OCI-LY3 (cell line): ENCODE data around the gene ANKRD11.
"Not testable (repeated sequence)": the region's sequence is repeated elsewhere in the genome, so short reads cannot be mapped to it uniquely, and the experiment has no call there.

Source experiments
- H2AFZ ChIP-seq: fragments of 200-600, 300-600 bp; shearing (Covaris generic); 2 replicates; pipeline ENCODE4 v1.6.0; 2014; ENCODE audit warnings: antibody characterized with exemption, low read depth, low read length
- H3K27ac ChIP-seq: fragments of 200-600, 300-600 bp; sonication (generic); 2 replicates; pipeline ENCODE4 v1.5.1; 2014; ENCODE audit warnings: mild to moderate bottlenecking, low read length, moderate library complexity, mixed read lengths
- H3K27me3 ChIP-seq: fragments of 200-600, 300-600 bp; sonication (generic); 2 replicates; pipeline ENCODE4 v1.6.1; 2014; ENCODE audit warnings: low read depth, low read length, mixed read lengths
- H3K36me3 ChIP-seq: fragments of 200-600, 300-600 bp; sonication (generic); replicated peaks from 2 replicates; pipeline ENCODE3; 2014; ENCODE audit warnings: low read depth, low read length, mixed read lengths
- H3K4me1 ChIP-seq: fragments of 300-600, 200-600 bp; sonication (generic); 2 replicates; pipeline ENCODE4 v1.6.1; 2014; ENCODE audit warnings: low read length, mixed read lengths
- H3K4me2 ChIP-seq: fragments of 200-600, 300-600 bp; sonication (generic); 2 replicates; pipeline ENCODE4 v1.6.1; 2014; ENCODE audit warnings: low read length, mixed read lengths
- H3K4me3 ChIP-seq: fragments of 300-600, 200-600 bp; sonication (generic); 2 replicates; pipeline ENCODE4 v1.5.1; 2014; ENCODE audit warnings: antibody characterized with exemption, mild to moderate bottlenecking, low read length, moderate library complexity
- H3K79me2 ChIP-seq: fragments of 300-600, 200-600 bp; shearing (Covaris generic); 2 replicates; pipeline ENCODE4 v1.6.1; 2014; ENCODE audit warnings: mild to moderate bottlenecking, low read length, mixed read lengths
- H3K9ac ChIP-seq: fragments of 300-600, 200-600 bp; shearing (Covaris generic); 2 replicates; pipeline ENCODE4 v1.6.0; 2014; ENCODE audit warnings: mild to moderate bottlenecking, low read length, moderate library complexity
- H3K9me3 ChIP-seq: fragments of 200-600, 300-600 bp; shearing (Covaris generic); 2 replicates; pipeline ENCODE4 v1.6.1; 2014; ENCODE audit warnings: low read length, mixed read lengths; ENCODE audit not compliant: insufficient read depth
- H4K20me1 ChIP-seq: fragments of 200-600, 300-600 bp; sonication (generic); 2 replicates; pipeline ENCODE4 v1.6.1; 2016; ENCODE audit warnings: low read length, mixed read lengths; ENCODE audit not compliant: insufficient read depth
- CTCF ChIP-seq: fragments of 200-600, 300-600 bp; sonication (generic); IDR thresholded peaks from 2 replicates; pipeline ENCODE4 v1.5.1; 2014; ENCODE audit warnings: antibody characterized with exemption, low read length, low read depth
- EZH2phosphoT487 ChIP-seq: fragments of 200-600 bp; shearing (Covaris generic); IDR thresholded peaks from 2 replicates; pipeline ENCODE4 v1.6.1; 2018; ENCODE audit warnings: antibody characterized with exemption, mixed run types, low read depth

ANKRD11 gene

GRCh38 chr16:89393738-89394406 is 96.5 kb downstream of the ANKRD11 start:
- TF ChIP-seq CTCF (no peak), EZH2phosphoT487 (no peak)
- H3K4me3 ChIP-seq = no peak overlapping the region
- no peak overlapping the region for H2AFZ ChIP-seq
- H3K9me3 ChIP-seq = no peaks in the 10 kb centered on the region
- H3K4me2 ChIP-seq = no peak overlapping the region
- no peaks in the 10 kb centered on the region for H3K4me1 ChIP-seq
- H3K9ac ChIP-seq = no peak overlapping the region
- peaks cover 12% of the 10 kb centered on the region for H3K36me3 ChIP-seq
- no peak overlapping the region for H3K27ac ChIP-seq
- peaks cover 93% of the 10 kb centered on the region for H3K79me2 ChIP-seq
- peaks cover 85% of the 10 kb centered on the region for H4K20me1 ChIP-seq
- no peaks in the 10 kb centered on the region for H3K27me3 ChIP-seq

- H3K4me2 ChIP-seq = no peak overlapping the region
- no peaks in the 10 kb centered on the region for H3K4me1 ChIP-seq
- H3K27me3 ChIP-seq = no peaks in the 10 kb centered on the region
- H3K79me2 ChIP-seq = peaks cover 93% of the 10 kb centered on the region
- no peaks in the 10 kb centered on the region for H3K9me3 ChIP-seq
- peaks cover 86% of the 10 kb centered on the region for H4K20me1 ChIP-seq
- H2AFZ ChIP-seq = no peak overlapping the region
- H3K36me3 ChIP-seq = peaks cover 12% of the 10 kb centered on the region
- no peak overlapping the region for H3K4me3 ChIP-seq
- TF ChIP-seq EZH2phosphoT487 (no peak), CTCF (no peak)
- no peak overlapping the region for H3K9ac ChIP-seq
- H3K27ac ChIP-seq = no peak overlapping the region
These were observed 97.3 kb downstream of the ANKRD11 start for GRCh38 chr16:89392881-89393737.

GRCh38 chr16:89390224-89390583 is 100.2 kb downstream of the ANKRD11 start:
- Histone ChIP-seq H4K20me1 (peaks cover 83% of the 10 kb centered on the region), H3K79me2 (peaks cover 92% of the 10 kb centered on the region)
- H3K4me2 ChIP-seq, H3K9me3 ChIP-seq, H3K9ac ChIP-seq, H2AFZ ChIP-seq, H3K27me3 ChIP-seq, H3K36me3 ChIP-seq, H3K27ac ChIP-seq, H3K4me3 ChIP-seq, H3K4me1 ChIP-seq: not testable (repeated sequence)

- not testable (repeated sequence) for H3K4me3 ChIP-seq, H3K9ac ChIP-seq, H3K36me3 ChIP-seq, H3K4me1 ChIP-seq, H3K4me2 ChIP-seq, H3K27ac ChIP-seq, H2AFZ ChIP-seq, H3K27me3 ChIP-seq, H3K9me3 ChIP-seq
- Histone ChIP-seq H4K20me1 (peaks cover 83% of the 10 kb centered on the region), H3K79me2 (peaks cover 92% of the 10 kb centered on the region)
These were observed 100.7 kb downstream of the ANKRD11 start for GRCh38 chr16:89389504-89390223.
